ENCODE measurements around the gene PACSIN1.

The PACSIN1 gene

GRCh38 chr6:34462010-34462409 lies 3.9 kb upstream of the PACSIN1 start:
- ChIA-PET CTCF (no interaction called here), POLR2A (ENCODE audit: low non-redundant PET) (interaction anchor here (0.7 kb wide), 1 partner anchor 35 kb away, joined by 6 read pairs; no protein-coding TSS in a partner anchor)
- H3K27ac ChIP-seq: peak overlapping the region; percentile 25; the same call in 1 of the 2 replicates
- no peak for DNase-seq (ENCODE audit: low spot score)
- TF ChIP-seq CTCF (conservative IDR thresholded peaks at IDR 0.05; ENCODE audit: low read depth): no peak

DNA sequence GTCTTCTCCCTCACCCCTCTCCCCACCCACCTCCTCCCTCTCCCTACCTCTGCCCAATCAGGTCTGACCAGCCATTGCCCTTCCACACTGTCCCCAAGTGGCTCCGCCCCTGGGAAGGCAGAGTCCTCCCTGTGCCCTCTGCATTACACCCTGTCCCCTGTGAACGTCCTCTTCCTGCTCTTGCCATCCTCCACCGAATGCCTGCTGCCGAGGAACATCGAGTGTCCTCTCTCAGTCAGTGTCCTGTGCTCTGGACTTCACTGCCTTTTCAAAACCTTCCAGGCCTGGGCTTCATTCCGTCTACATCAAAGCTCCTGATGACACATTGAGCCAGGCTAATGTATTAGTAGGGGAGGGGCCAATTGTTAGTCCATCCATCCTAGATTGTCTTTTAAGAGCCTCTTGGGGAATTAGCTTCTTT lies 3.3 kb upstream of the PACSIN1 start:
- no peak for DNase-seq (ENCODE audit: low spot score)
- CTCF ChIA-PET: interaction anchor here (0.6 kb wide), 1 partner anchor 797 kb away, joined by 4 read pairs; no protein-coding TSS in a partner anchor
- H3K27ac ChIP-seq: no peak overlapping the region

GRCh38 chr6:34463299-34463698 lies 2.6 kb upstream of the PACSIN1 start:
- DNase-seq (ENCODE audit: low spot score): no peak
- CTCF ChIA-PET: interaction anchor here (0.6 kb wide), 1 partner anchor 796 kb away, joined by 4 read pairs; no protein-coding TSS in a partner anchor
- H3K27ac ChIP-seq: no peak overlapping the region
- POLR2A ChIA-PET (ENCODE audit: low non-redundant PET): interaction anchor here (0.6 kb wide), 1 partner anchor 13 kb away, joined by 3 read pairs; no protein-coding TSS in a partner anchor
- no peak for TF ChIP-seq CTCF (conservative IDR thresholded peaks at IDR 0.05; ENCODE audit: low read depth)

More for the DNA sequence above, 3.3 kb upstream of the PACSIN1 start:
- POLR2A ChIA-PET (ENCODE audit: low non-redundant PET): interaction anchor here (0.6 to 0.7 kb wide), 2 partner anchors 35 to 50 kb away, joined by 4 to 6 read pairs; no protein-coding TSS in a partner anchor
- no peak for TF ChIP-seq CTCF (conservative IDR thresholded peaks at IDR 0.05; ENCODE audit: low read depth)

DNA sequence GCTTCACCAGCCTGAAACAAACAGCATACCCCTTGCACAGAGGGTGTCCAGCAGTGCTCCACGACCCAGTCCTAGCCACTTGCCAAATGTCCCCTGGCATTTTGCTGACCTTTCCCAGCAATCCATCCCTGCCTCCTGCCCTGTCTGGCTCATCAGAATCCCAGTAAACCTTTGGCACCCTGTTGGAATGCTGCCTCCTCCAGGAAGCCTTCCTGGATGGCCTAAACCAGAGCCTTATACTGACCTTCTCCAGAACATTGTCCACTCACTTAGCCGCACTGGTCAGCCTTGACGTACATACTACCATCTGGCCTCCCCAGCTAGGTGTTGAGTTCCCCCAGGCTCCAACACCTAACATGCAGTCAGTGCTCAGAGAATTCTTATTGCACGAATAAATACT lies 2.0 kb upstream of the PACSIN1 start:
- POLR2A ChIA-PET (ENCODE audit: low non-redundant PET): interaction anchor here (0.6 kb wide), 1 partner anchor 12 kb away, joined by 3 read pairs; no protein-coding TSS in a partner anchor

GRCh38 chr6:34466242-34467185 lies 638 bp downstream of the PACSIN1 start:
- no peak for TF ChIP-seq CTCF (conservative IDR thresholded peaks at IDR 0.05; ENCODE audit: low read depth)
- DNase-seq (ENCODE audit: low spot score): no peak
- ChIA-PET POLR2A (ENCODE audit: low non-redundant PET) (interaction anchor here (0.6 kb wide), 1 partner anchor 382 kb away, joined by 3 read pairs; no protein-coding TSS in a partner anchor), CTCF (interaction anchor here (0.6 kb wide), 1 partner anchor 295 kb away, joined by 3 read pairs; no protein-coding TSS in a partner anchor)
- no peak overlapping the region for H3K27ac ChIP-seq

More for the DNA sequence above, 2.0 kb upstream of the PACSIN1 start:
- H3K27ac ChIP-seq: no peak overlapping the region
- CTCF ChIA-PET: no interaction called here
- no peak for DNase-seq (ENCODE audit: low spot score)
- TF ChIP-seq CTCF (conservative IDR thresholded peaks at IDR 0.05; ENCODE audit: low read depth): no peak

DNA sequence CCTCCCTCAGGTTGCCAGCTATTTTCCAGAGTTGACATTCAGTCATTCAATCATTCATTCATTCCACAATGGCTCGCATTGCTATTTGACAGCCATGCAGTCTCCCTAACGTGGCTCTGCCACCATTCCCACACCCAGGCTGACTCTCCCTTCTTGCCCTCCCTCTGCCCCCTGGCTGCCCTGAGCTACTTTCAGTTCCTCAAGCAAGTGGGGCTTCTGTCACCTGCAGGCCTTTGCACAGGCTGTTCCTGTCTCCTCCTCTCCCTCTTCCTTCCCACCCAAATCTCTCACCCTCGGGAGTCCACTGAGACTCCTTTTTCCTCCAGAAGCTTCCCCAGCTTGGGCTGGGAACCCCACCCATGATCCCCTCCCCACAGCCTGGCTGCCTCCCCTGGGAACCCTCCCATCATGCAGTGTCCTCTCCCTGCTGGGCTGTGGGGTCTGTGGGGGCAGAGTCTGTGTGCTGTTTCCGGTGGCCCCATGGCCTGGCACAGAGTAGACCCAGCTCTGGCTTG lies 2.6 kb downstream of the PACSIN1 start:
- no peak for TF ChIP-seq CTCF (conservative IDR thresholded peaks at IDR 0.05; ENCODE audit: low read depth)
- POLR2A ChIA-PET (ENCODE audit: low non-redundant PET): no interaction called here
- CTCF ChIA-PET: no interaction called here
- H3K27ac ChIP-seq: no peak overlapping the region
- DNase-seq (ENCODE audit: low spot score): no peak
